WI38 (cell line): ENCODE measurements around the gene HNRNPL.
A peak's percentile ranks its signal among the peaks of the same experiment; 100 is the strongest.

Experiments
- H3K4me3 ChIP-seq: 2 replicates; pipeline ENCODE4 v1.5.1; 2011; ENCODE audit warnings: low read depth, mild to moderate bottlenecking, control low read depth, low read length
- CTCF ChIP-seq: IDR thresholded peaks from 2 replicates; pipeline ENCODE4 v1.5.1; 2012; ENCODE audit warnings: low read depth, mild to moderate bottlenecking, control low read depth, low read length

The HNRNPL gene

DNA sequence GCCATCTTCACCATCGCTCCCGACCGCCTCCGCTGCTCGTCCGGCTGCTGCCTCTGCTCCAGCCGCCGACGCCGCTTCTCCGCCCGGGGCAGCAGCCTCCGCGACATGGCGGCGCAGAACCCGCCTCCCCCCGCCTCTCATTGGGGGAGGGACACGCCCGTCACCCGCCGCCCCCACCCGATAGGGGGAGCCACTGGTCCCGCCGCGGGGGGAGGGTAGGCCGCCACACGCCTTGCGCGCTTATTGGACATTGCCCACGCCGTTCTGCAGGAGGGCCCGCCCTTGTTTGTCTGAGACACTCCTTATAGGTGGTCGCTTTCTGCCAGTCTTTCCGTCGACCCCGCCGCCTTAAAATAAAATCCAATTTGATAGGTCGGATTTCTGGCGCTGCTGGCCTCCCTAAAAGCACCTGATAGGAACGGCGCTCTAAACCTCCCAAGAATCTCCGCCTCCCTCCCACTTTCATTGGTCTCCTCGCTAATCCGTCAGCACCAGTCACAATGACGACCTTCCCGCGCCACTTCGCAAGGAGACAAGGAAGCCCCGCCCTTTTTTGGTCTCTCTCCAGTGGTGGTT, at the start of gene HNRNPL:
HNRNPL (minus strand) TSS at position 127 of the 576 bp plus-strand sequence; CDS start at position 107, 20 bp downstream.
- no peak for TF ChIP-seq CTCF
- H3K4me3 ChIP-seq, result peak within 1 kb of the TSS; percentile 77

- H3K4me3 ChIP-seq, result peak overlapping the region; percentile 88
- TF ChIP-seq CTCF, result no peak
These were observed 49.1 kb upstream of the HNRNPL start for GRCh38 chr19:38898788-38899446.

DNA sequence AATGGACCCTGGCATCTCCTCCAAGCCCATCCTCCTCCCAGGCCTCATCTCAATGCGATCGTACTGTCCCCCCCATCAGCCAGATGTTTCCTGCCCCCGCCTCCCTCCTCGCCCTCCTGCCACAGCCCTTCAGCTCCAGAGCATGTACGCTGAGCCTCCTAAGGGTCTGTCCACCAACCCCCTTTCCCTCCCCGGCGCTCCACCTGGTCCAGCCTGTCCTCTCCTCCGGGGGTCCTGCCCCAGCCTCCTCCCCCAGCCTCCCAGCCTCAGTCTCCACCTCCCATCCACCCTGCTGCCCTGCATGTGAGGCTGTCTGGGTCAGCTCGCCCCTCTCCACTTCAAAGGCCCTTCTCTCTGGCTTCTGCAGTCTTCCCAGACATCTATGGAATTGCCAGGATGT, 45.2 kb upstream of the HNRNPL start:
- no peak overlapping the region for H3K4me3 ChIP-seq
- TF ChIP-seq CTCF, result no peak

DNA sequence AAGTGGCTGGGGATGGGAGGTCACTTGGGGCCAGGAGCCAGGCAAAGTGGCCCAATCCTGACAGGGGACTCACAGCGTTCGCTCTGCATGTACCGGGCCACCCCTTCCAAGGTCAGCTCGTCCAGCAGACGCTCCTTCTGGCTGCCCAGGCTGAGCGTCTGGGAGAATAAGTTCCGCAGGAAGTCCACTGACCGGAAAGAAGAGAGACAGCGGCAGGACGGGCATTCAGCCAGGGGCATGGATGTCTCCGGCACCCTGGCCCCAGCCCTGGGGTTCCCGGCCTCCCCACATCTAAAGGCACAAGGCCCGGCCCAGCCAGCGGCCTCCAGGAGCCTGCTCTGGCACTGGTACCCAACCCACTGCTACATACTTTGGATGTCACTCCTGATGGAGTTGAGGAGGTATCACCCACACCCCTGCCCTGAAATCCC, 43.6 kb upstream of the HNRNPL start:
- TF ChIP-seq CTCF, result no peak

GRCh38 chr19:38892841-38893240, 43.1 kb upstream of the HNRNPL start:
- H3K4me3 ChIP-seq, result no peak overlapping the region
- TF ChIP-seq CTCF, result no peak

More for the DNA sequence above, 43.6 kb upstream of the HNRNPL start:
- no peak overlapping the region for H3K4me3 ChIP-seq

DNA sequence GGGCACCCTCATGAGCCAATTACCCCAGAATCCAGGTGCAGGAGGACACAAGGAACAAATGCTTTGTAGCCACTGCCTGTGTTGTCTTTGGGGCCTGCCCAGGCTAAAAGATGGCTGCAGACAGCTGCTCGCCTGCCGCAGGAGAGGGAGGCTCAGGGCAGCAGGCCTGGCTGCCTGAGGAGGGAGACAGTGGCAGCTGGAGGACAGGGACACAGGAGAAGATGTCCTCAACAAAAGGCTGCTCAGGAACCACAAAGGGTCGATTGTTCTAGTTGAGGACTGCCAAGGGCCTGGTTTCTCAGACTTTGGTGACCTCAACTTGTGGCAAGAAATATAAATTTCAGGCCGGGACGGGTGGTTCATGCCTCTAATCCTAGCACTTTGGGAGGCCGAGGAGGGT, 42.0 kb upstream of the HNRNPL start:
- TF ChIP-seq CTCF, result no peak
- no peak overlapping the region for H3K4me3 ChIP-seq

DNA sequence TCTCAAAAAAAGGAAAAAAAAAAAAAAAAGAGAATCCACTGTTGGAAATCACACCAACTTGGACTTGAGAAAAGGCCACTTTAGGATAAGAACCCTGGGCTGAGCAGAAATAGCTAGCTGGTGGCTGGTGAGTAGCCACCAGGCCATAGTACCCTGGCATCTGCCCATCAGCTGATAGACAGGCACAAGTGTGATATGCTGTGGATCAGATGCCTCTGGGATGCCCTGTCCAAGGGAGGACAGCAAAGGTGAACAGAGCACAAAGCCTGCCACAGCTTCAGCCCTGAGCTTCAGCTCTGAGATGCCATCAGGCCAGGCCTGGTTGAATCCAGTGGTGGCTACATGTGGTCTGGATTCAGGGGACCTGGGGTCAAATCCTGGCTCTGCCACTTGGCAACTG, 40.9 kb upstream of the HNRNPL start:
- TF ChIP-seq CTCF, result no peak
- H3K4me3 ChIP-seq, result no peak overlapping the region
